HCT116 (cell line): ENCODE measurements around the gene PANK1. TPM values are rescaled to one million over a fixed set of nuclear protein-coding genes. Genes with fewer than 3 reads are reported as not detected.
A peak's percentile ranks its signal among the peaks of the same experiment; 100 is the strongest.

ENCODE experiments used
- ATAC-seq: fragments of 200-7000 bp; cut with Tn5 transposase; 2 replicates; pipeline ENCODE4 v1.9.1; 2020; ENCODE audit warnings: mild to moderate bottlenecking, moderate library complexity
- BruUV-seq: library from RNA; stranded (reverse); fragments of 400-500 nt; replicated peaks from 2 replicates; lab custom pipeline; 2021; lab: Mats Ljungman, UMichigan
- CTCF ChIA-PET: fragments of 300-600 bp; sonication (Branson Sonifier 250); formaldehyde crosslinking; loops from one replicate; lab custom pipeline; 2021; ENCODE audit warnings: antibody characterized with exemption; lab: Charles Lee
- POLR2A ChIA-PET: fragments of 300-600, 350-600 bp; sonication (Branson Sonifier 250); formaldehyde crosslinking; loops from one replicate; lab custom pipeline; 2021; ENCODE audit warnings: antibody characterized with exemption; lab: Charles Lee
- RAD21 ChIA-PET, 2 experiments: fragments of 300-600 bp; sonication (Branson Sonifier 250); formaldehyde crosslinking; loops; one replicate each; lab custom pipeline; 2023; ENCODE audit warnings: low total read pairs in 2 of 2; ENCODE audit not compliant: uncharacterized antibody in 2 of 2, unreplicated experiment in 2 of 2, low non-redundant PET in 1 of 2; lab: Charles Lee
- DNase-seq: peaks from one replicate; pipeline ENCODE4 v3.0.0-alpha.2; 2010; ENCODE audit warnings: low read depth, low spot score
- H2AFZ ChIP-seq: fragments of 200-600 bp; shearing (Covaris generic), sonication (generic); 2 replicates; pipeline ENCODE4 v1.6.1; 2017; ENCODE audit warnings: low read depth, mixed run types, mixed read lengths, antibody characterized with exemption, low read length; ENCODE audit not compliant: poor library complexity, severe bottlenecking
- H3K27ac ChIP-seq: 2 replicates; pipeline ENCODE4 v1.5.1; 2012; ENCODE audit warnings: low read depth, low read length
- H3K27me3 ChIP-seq: fragments of 200-600 bp; sonication (generic); 2 replicates; pipeline ENCODE4 v1.6.1; 2016; ENCODE audit warnings: mixed run types, low read length, mixed read lengths; ENCODE audit not compliant: insufficient read depth
- H3K36me3 ChIP-seq, 2 experiments: fragments of 200-500 bp in 1 of 2; fragments of 200-600 bp in 1 of 2; sonication (Bioruptor generic) in 1 of 2; sonication (generic) in 1 of 2; 2 replicates each; pipeline versions ENCODE4 v1.5.1 to v1.6.1; 2014 to 2016; ENCODE audit warnings: low read length in 2 of 2, inconsistent platforms in 1 of 2, mixed read lengths in 1 of 2, mixed run types in 1 of 2; ENCODE audit not compliant: insufficient read depth in 2 of 2, control insufficient read depth in 1 of 2
- H3K4me1 ChIP-seq, 2 experiments: fragments of 200-600 bp in 1 of 2; sonication (generic) in 1 of 2; 2 replicates each; pipeline versions ENCODE4 v1.5.1 to v1.6.1; 2012 to 2017; ENCODE audit warnings: low read length in 2 of 2, inconsistent platforms in 1 of 2, mild to moderate bottlenecking in 1 of 2, mixed read lengths in 1 of 2, mixed run types in 1 of 2, moderate library complexity in 1 of 2; ENCODE audit not compliant: insufficient read depth in 2 of 2, control insufficient read depth in 1 of 2
- H3K4me2 ChIP-seq: fragments of 200-600 bp; sonication (generic); 2 replicates; pipeline ENCODE4 v1.6.1; 2017; ENCODE audit warnings: mixed run types, low read length, mixed read lengths
- H3K4me3 ChIP-seq, 2 experiments: fragments of 200-600 bp in 1 of 2; sonication (generic) in 1 of 2; replicated peaks in 1 of 2; 2 replicates each; pipeline ENCODE4 v1.5.1; 2011 to 2016; ENCODE audit warnings: low read length in 2 of 2, control low read depth in 1 of 2, low read depth in 1 of 2, mild to moderate bottlenecking in 1 of 2, mixed read lengths in 1 of 2, mixed run types in 1 of 2
- H3K79me2 ChIP-seq: fragments of 200-600 bp; sonication (generic); 2 replicates; pipeline ENCODE4 v1.6.1; 2017; ENCODE audit warnings: mild to moderate bottlenecking, mixed run types, low read length, moderate library complexity, mixed read lengths; ENCODE audit not compliant: insufficient read depth
- H3K9ac ChIP-seq: fragments of 200-600 bp; sonication (generic); 2 replicates; pipeline ENCODE4 v1.6.1; 2016; ENCODE audit warnings: low read length, mixed read lengths
- H3K9me2 ChIP-seq: fragments of 200-600 bp; sonication (generic), shearing (Covaris generic); 2 replicates; pipeline ENCODE4 v1.6.1; 2017; ENCODE audit warnings: mixed run types, mild to moderate bottlenecking, moderate library complexity; ENCODE audit not compliant: insufficient read depth
- H3K9me3 ChIP-seq, 2 experiments: fragments of 200-500 bp in 1 of 2; fragments of 200-600 bp in 1 of 2; sonication (Bioruptor generic) in 1 of 2; sonication (generic) in 1 of 2; 2 replicates each; pipeline ENCODE4 v1.6.1; 2014 to 2017; ENCODE audit warnings: low read length in 2 of 2, mixed read lengths in 2 of 2, inconsistent platforms in 1 of 2, low read depth in 1 of 2, mild to moderate bottlenecking in 1 of 2, mixed run types in 1 of 2, moderate library complexity in 1 of 2; ENCODE audit not compliant: control insufficient read depth in 1 of 2, insufficient read depth in 1 of 2
- H4K20me1 ChIP-seq: fragments of 200-600 bp; sonication (generic), shearing (Covaris generic); 2 replicates; pipeline ENCODE4 v1.6.1; 2017; ENCODE audit warnings: mixed run types, mild to moderate bottlenecking, moderate library complexity; ENCODE audit not compliant: insufficient read depth
- CBX3 ChIP-seq: IDR thresholded peaks from 2 replicates; pipeline ENCODE4 v1.6.1; 2012; ENCODE audit warnings: low read depth
- CEBPB ChIP-seq: IDR thresholded peaks from 2 replicates; pipeline ENCODE4 v1.6.1; 2012; ENCODE audit warnings: low read depth
- EGR1 ChIP-seq: IDR thresholded peaks from 2 replicates; pipeline ENCODE4 v1.6.1; 2012; ENCODE audit warnings: low read depth
- EZH2phosphoT487 ChIP-seq: fragments of 200-600 bp; IDR thresholded peaks from 2 replicates; pipeline ENCODE4 v1.6.1; 2018; ENCODE audit warnings: antibody characterized with exemption, borderline replicate concordance
- JUND ChIP-seq: IDR thresholded peaks from 2 replicates; pipeline ENCODE4 v1.6.1; 2012
- POLR2AphosphoS5 ChIP-seq: IDR thresholded peaks from 2 replicates; pipeline ENCODE4 v1.6.1; 2011; ENCODE audit warnings: mild to moderate bottlenecking, low read depth, low read length, moderate library complexity
- RAD21 ChIP-seq: IDR thresholded peaks from 2 replicates; pipeline ENCODE4 v1.6.1; 2012; ENCODE audit warnings: low read depth, mild to moderate bottlenecking
- SRF ChIP-seq: IDR thresholded peaks from 2 replicates; pipeline ENCODE4 v1.6.1; 2012; ENCODE audit warnings: low read depth
- TCF7L2 ChIP-seq: IDR thresholded peaks from 2 replicates; pipeline ENCODE4 v1.7.0; 2011; ENCODE audit warnings: borderline replicate concordance, inconsistent platforms; ENCODE audit not compliant: insufficient read depth, insufficient read length; ENCODE audit errors: extremely low read depth
- YY1 ChIP-seq: IDR thresholded peaks from 2 replicates; pipeline ENCODE4 v1.6.1; 2011; ENCODE audit warnings: low read length, low read depth, moderate library complexity, mild to moderate bottlenecking; ENCODE audit not compliant: insufficient replicate concordance; ENCODE audit errors: extremely low read depth
- ZFX ChIP-seq: fragments of 450-650 bp; IDR thresholded peaks from 2 replicates; pipeline ENCODE4 v1.6.1; 2017
- ZNF274 ChIP-seq: fragments of 200-500 bp; sonication (Bioruptor generic); IDR thresholded peaks from 2 replicates; pipeline ENCODE4 v1.6.1; 2014; ENCODE audit warnings: mild to moderate bottlenecking, low read depth, low read length, inconsistent platforms
- intact Hi-C: fragments of 100-400 bp; cut with micrococcal nuclease; formaldehyde crosslinking; loops from 2 replicates; pipeline ENCODE4 v1.10.0; 2022
- total RNA-seq: library from RNA; stranded (reverse); gene quantifications from one replicate; pipeline ENCODE4 v1.2.1, GENCODE V29; 2021; ENCODE audit not compliant: unreplicated experiment
- TF ChIP-seq, protein P1 (sequence below): IDR thresholded peaks from 2 replicates; pipeline ENCODE4 v1.6.1; 2012
- TF ChIP-seq, protein P2 (sequence below): IDR thresholded peaks from 2 replicates; pipeline ENCODE4 v1.6.1; 2012; ENCODE audit warnings: low read depth
- TF ChIP-seq, protein P3 (sequence below), 3 experiments: fragments of 200-600 bp in 1 of 3; sonication (generic) in 1 of 3; IDR thresholded peaks in 2 of 3; conservative IDR thresholded peaks in 1 of 3; 2 replicates each; pipeline ENCODE4 v1.5.1; 2012 to 2017; ENCODE audit warnings: low read depth in 2 of 3, low read length in 2 of 3, antibody characterized with exemption in 1 of 3, borderline replicate concordance in 1 of 3, control low read depth in 1 of 3, mild to moderate bottlenecking in 1 of 3, mixed read lengths in 1 of 3, mixed run types in 1 of 3, moderate library complexity in 1 of 3; ENCODE audit not compliant: insufficient read depth in 1 of 3

Gene PANK1
- total RNA-seq, 1 experiment from 2014 or later, result 6.4 TPM

DNA sequence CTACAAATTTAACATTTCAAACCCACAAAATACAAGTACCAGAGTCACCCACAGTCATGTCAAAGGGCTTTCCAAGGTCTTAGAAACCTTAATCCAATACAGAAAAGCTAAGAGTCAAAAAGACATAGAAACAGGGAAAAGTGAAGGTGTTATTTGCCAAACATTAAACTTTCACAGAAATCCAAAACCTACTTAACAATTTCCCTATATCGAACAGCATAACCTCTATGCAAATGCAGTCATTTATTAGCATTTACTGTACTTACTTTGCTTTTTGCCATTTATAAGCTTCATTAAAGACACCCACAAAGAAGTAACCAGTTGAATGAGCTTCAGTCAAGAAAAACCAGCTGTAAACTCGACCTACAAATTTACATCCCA lies 1.6 kb downstream of the PANK1 start:
- H3K4me2 ChIP-seq, result peak overlapping the region; percentile 77
- intact Hi-C loops, result no loop called here
- H3K4me1 ChIP-seq, result peaks cover 8 to 27% of the 10 kb centered on the region in 2 experiments; a peak in 3 of 4 replicates
- H3K36me3 ChIP-seq, result no peaks in the 10 kb centered on the region
- H3K9ac ChIP-seq, result peak overlapping the region; percentile 81
- peak overlapping the region; percentile 20 for H2AFZ ChIP-seq
- CTCF ChIA-PET, result no interaction called here
- TSS peak; percentile 58 for BruUV-seq
- POLR2A ChIA-PET, result interaction anchor here (0.7 to 2.4 kb wide), 9 partner anchors 8 to 226 kb away, joined by 3 to 9 read pairs (median 4); partner anchors contain the start of gene KIF20B
- H3K4me3 ChIP-seq, result peak overlapping the region; percentile 60 to 80
- TF ChIP-seq POLR2AphosphoS5, result no peak
- TF ChIP-seq RAD21, result no peak
- TF ChIP-seq, protein P1, sequence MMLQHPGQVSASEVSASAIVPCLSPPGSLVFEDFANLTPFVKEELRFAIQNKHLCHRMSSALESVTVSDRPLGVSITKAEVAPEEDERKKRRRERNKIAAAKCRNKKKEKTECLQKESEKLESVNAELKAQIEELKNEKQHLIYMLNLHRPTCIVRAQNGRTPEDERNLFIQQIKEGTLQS, result no peak
- no peak for TF ChIP-seq CBX3
- TF ChIP-seq JUND, result no peak
- no peaks in the 10 kb centered on the region for H3K9me3 ChIP-seq
- ATAC-seq (no peak), DNase-seq (no peak)
- H3K9me2 ChIP-seq, result no peaks in the 10 kb centered on the region
- peaks cover 36% of the 10 kb centered on the region for H3K79me2 ChIP-seq
- H3K27ac ChIP-seq, result no peak overlapping the region
- no peaks in the 10 kb centered on the region for H3K27me3 ChIP-seq
- RAD21 ChIA-PET, result no interaction called here
- no peaks in the 10 kb centered on the region for H4K20me1 ChIP-seq

DNA sequence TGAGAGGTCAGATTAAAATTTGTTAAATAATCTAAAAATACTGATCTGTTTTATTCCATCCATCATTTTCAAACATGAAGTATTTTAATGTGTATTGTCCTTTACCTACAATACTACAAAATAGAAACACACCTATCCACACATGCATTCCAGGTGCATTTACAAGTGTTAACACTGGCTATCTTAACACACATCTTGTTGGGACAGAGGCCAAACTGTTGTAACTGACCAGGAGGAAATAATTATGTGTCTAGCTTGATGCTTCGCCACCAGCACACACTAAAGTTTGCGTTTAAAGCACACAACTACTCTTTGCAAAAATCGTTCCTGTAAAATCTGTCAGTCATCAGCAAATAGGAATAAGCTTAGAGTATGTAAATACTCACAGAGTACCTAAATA lies 2.8 kb downstream of the PANK1 start:
- Histone ChIP-seq H3K79me2 (peaks cover 41% of the 10 kb centered on the region), H3K4me1 (peaks cover 8 to 27% of the 10 kb centered on the region in 2 experiments; a peak in 3 of 4 replicates), H3K27me3 (no peaks in the 10 kb centered on the region), H3K9ac (no peak overlapping the region), H3K4me3 (no peak overlapping the region), H3K27ac (no peak overlapping the region), H3K9me3 (no peaks in the 10 kb centered on the region), H3K9me2 (no peaks in the 10 kb centered on the region), H2AFZ (no peak overlapping the region), H3K36me3 (no peaks in the 10 kb centered on the region), H4K20me1 (no peaks in the 10 kb centered on the region), H3K4me2 (no peak overlapping the region)
- no peak for DNase-seq
- CTCF ChIA-PET, result no interaction called here
- intact Hi-C loops, result no loop called here
- POLR2A ChIA-PET, result interaction anchor here (2.4 kb wide), 1 partner anchor 8 kb away, joined by 6 read pairs; no protein-coding TSS in a partner anchor
- RAD21 ChIA-PET, result no interaction called here
- ATAC-seq, result no peak
- no TSS peak for BruUV-seq
- TF ChIP-seq YY1 (no peak), CEBPB (no peak), ZFX (no peak), EZH2phosphoT487 (no peak), SRF (no peak), TCF7L2 (no peak), RAD21 (no peak), ZNF274 (no peak), CBX3 (no peak), EGR1 (no peak)
- TF ChIP-seq, protein P1, result no peak
- TF ChIP-seq, protein P2, sequence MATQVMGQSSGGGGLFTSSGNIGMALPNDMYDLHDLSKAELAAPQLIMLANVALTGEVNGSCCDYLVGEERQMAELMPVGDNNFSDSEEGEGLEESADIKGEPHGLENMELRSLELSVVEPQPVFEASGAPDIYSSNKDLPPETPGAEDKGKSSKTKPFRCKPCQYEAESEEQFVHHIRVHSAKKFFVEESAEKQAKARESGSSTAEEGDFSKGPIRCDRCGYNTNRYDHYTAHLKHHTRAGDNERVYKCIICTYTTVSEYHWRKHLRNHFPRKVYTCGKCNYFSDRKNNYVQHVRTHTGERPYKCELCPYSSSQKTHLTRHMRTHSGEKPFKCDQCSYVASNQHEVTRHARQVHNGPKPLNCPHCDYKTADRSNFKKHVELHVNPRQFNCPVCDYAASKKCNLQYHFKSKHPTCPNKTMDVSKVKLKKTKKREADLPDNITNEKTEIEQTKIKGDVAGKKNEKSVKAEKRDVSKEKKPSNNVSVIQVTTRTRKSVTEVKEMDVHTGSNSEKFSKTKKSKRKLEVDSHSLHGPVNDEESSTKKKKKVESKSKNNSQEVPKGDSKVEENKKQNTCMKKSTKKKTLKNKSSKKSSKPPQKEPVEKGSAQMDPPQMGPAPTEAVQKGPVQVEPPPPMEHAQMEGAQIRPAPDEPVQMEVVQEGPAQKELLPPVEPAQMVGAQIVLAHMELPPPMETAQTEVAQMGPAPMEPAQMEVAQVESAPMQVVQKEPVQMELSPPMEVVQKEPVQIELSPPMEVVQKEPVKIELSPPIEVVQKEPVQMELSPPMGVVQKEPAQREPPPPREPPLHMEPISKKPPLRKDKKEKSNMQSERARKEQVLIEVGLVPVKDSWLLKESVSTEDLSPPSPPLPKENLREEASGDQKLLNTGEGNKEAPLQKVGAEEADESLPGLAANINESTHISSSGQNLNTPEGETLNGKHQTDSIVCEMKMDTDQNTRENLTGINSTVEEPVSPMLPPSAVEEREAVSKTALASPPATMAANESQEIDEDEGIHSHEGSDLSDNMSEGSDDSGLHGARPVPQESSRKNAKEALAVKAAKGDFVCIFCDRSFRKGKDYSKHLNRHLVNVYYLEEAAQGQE, result no peak
- TF ChIP-seq, protein P3, sequence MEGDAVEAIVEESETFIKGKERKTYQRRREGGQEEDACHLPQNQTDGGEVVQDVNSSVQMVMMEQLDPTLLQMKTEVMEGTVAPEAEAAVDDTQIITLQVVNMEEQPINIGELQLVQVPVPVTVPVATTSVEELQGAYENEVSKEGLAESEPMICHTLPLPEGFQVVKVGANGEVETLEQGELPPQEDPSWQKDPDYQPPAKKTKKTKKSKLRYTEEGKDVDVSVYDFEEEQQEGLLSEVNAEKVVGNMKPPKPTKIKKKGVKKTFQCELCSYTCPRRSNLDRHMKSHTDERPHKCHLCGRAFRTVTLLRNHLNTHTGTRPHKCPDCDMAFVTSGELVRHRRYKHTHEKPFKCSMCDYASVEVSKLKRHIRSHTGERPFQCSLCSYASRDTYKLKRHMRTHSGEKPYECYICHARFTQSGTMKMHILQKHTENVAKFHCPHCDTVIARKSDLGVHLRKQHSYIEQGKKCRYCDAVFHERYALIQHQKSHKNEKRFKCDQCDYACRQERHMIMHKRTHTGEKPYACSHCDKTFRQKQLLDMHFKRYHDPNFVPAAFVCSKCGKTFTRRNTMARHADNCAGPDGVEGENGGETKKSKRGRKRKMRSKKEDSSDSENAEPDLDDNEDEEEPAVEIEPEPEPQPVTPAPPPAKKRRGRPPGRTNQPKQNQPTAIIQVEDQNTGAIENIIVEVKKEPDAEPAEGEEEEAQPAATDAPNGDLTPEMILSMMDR (IDR thresholded peaks at IDR 0.05 in 2 of 3, conservative IDR thresholded peaks at IDR 0.05 in 1 of 3; ENCODE audit: borderline replicate concordance in 1 of 3, insufficient read depth in 1 of 3, low read depth in 2 of 3, low read length in 2 of 3), result no peak
